ENCODE data around the gene TNNT2. TPM values are rescaled to one million over a fixed set of nuclear protein-coding genes. Genes with fewer than 3 reads are reported as not detected.

TNNT2 gene
- 89.2 TPM for total RNA-seq

GRCh38 chr1:201377611-201378092 lies at the start of gene TNNT2:
TSS of gene TNNT2 (minus strand) at chr1:201377680. CDS start at chr1:201373254, 4,426 bp downstream.
- Histone ChIP-seq H3K9ac (ENCODE audit: low read depth in 1 of 3, low read length in 3 of 3) (no peak within 1 kb of the TSS), H3K4me1 (ENCODE audit: control insufficient read depth in 3 of 3, insufficient read depth in 3 of 3, low read length in 3 of 3) (peaks cover 3 to 21% (median 5%) of the 10 kb centered on the region in 3 donors), H3K4me3 (ENCODE audit: low read length in 3 of 3) (no peak within 1 kb of the TSS), H3K36me3 (ENCODE audit: control insufficient read depth in 3 of 3, insufficient read depth in 3 of 3, low read length in 3 of 3) (no peaks in the 10 kb centered on the region), H3K27me3 (ENCODE audit: control insufficient read depth in 3 of 3, insufficient read depth in 3 of 3, low read length in 3 of 3) (peaks cover 0 to 6% (median 0%) of the 10 kb centered on the region in 3 donors), H3K9me3 (ENCODE audit: control insufficient read depth in 3 of 3, low read length in 3 of 3) (no peaks in the 10 kb centered on the region), H3K27ac (ENCODE audit: low read depth, low read length) (no peak within 1 kb of the TSS)

GRCh38 chr1:201426479-201427310 lies 49.2 kb upstream of the TNNT2 start:
- Histone ChIP-seq H3K27ac (ENCODE audit: low read depth, low read length) (peak overlapping the region; percentile 97), H3K36me3 (ENCODE audit: control insufficient read depth in 3 of 3, insufficient read depth in 3 of 3, low read length in 3 of 3) (no peaks in the 10 kb centered on the region), H3K4me1 (ENCODE audit: control insufficient read depth in 3 of 3, insufficient read depth in 3 of 3, low read length in 3 of 3) (peaks cover 52 to 77% (median 73%) of the 10 kb centered on the region in 3 donors), H3K9me3 (ENCODE audit: control insufficient read depth in 3 of 3, low read length in 3 of 3) (no peaks in the 10 kb centered on the region), H3K27me3 (ENCODE audit: control insufficient read depth in 3 of 3, insufficient read depth in 3 of 3, low read length in 3 of 3) (no peaks in the 10 kb centered on the region), H3K9ac (ENCODE audit: low read depth in 1 of 3, low read length in 3 of 3) (peak overlapping the region; percentile 73 to 85 (median 76)), H3K4me3 (ENCODE audit: low read length in 3 of 3) (peak overlapping the region in 2 of 3 donors; percentile 31 to 41)

- no peaks in the 10 kb centered on the region for H3K9me3 ChIP-seq (ENCODE audit: control insufficient read depth in 3 of 3, low read length in 3 of 3)
- peak overlapping the region in 1 of 3 donors; percentile 100 for H3K9ac ChIP-seq (ENCODE audit: low read depth in 1 of 3, low read length in 3 of 3)
- peaks cover 0 to 20% (median 0%) of the 10 kb centered on the region in 3 donors for H3K36me3 ChIP-seq (ENCODE audit: control insufficient read depth in 3 of 3, insufficient read depth in 3 of 3, low read length in 3 of 3)
- H3K27ac ChIP-seq (ENCODE audit: low read depth, low read length), result peak overlapping the region; percentile 97
- H3K27me3 ChIP-seq (ENCODE audit: control insufficient read depth in 3 of 3, insufficient read depth in 3 of 3, low read length in 3 of 3), result no peaks in the 10 kb centered on the region
- no peak overlapping the region for H3K4me3 ChIP-seq (ENCODE audit: low read length in 3 of 3)
- peaks cover 59 to 74% (median 62%) of the 10 kb centered on the region in 3 donors for H3K4me1 ChIP-seq (ENCODE audit: control insufficient read depth in 3 of 3, insufficient read depth in 3 of 3, low read length in 3 of 3)
Observed at GRCh38 chr1:201424146-201424545, 46.7 kb upstream of the TNNT2 start.

- H3K9me3 ChIP-seq (ENCODE audit: control insufficient read depth in 3 of 3, low read length in 3 of 3), result no peaks in the 10 kb centered on the region
- peaks cover 58 to 74% (median 63%) of the 10 kb centered on the region in 3 donors for H3K4me1 ChIP-seq (ENCODE audit: control insufficient read depth in 3 of 3, insufficient read depth in 3 of 3, low read length in 3 of 3)
- H3K27ac ChIP-seq (ENCODE audit: low read depth, low read length), result peak overlapping the region; percentile 97
- H3K4me3 ChIP-seq (ENCODE audit: low read length in 3 of 3), result peak overlapping the region in 1 of 3 donors; percentile 41
- H3K36me3 ChIP-seq (ENCODE audit: control insufficient read depth in 3 of 3, insufficient read depth in 3 of 3, low read length in 3 of 3), result peaks cover 0 to 24% (median 0%) of the 10 kb centered on the region in 3 donors
- peak overlapping the region in 2 of 3 donors; percentile 75 to 100 for H3K9ac ChIP-seq (ENCODE audit: low read depth in 1 of 3, low read length in 3 of 3)
- no peaks in the 10 kb centered on the region for H3K27me3 ChIP-seq (ENCODE audit: control insufficient read depth in 3 of 3, insufficient read depth in 3 of 3, low read length in 3 of 3)
Observed at GRCh38 chr1:201423655-201424054, 46.2 kb upstream of the TNNT2 start.

GRCh38 chr1:201422436-201423030 lies 45.1 kb upstream of the TNNT2 start:
- H3K4me3 ChIP-seq (ENCODE audit: low read length in 3 of 3), result peak overlapping the region in 2 of 3 donors; percentile 26 to 74
- no peaks in the 10 kb centered on the region for H3K9me3 ChIP-seq (ENCODE audit: control insufficient read depth in 3 of 3, low read length in 3 of 3)
- H3K9ac ChIP-seq (ENCODE audit: low read depth in 1 of 3, low read length in 3 of 3), result peak overlapping the region; percentile 75 to 100 (median 87)
- peaks cover 0 to 29% (median 0%) of the 10 kb centered on the region in 3 donors for H3K36me3 ChIP-seq (ENCODE audit: control insufficient read depth in 3 of 3, insufficient read depth in 3 of 3, low read length in 3 of 3)
- H3K27ac ChIP-seq (ENCODE audit: low read depth, low read length), result peak overlapping the region; percentile 97
- no peaks in the 10 kb centered on the region for H3K27me3 ChIP-seq (ENCODE audit: control insufficient read depth in 3 of 3, insufficient read depth in 3 of 3, low read length in 3 of 3)
- peaks cover 55 to 73% (median 62%) of the 10 kb centered on the region in 3 donors for H3K4me1 ChIP-seq (ENCODE audit: control insufficient read depth in 3 of 3, insufficient read depth in 3 of 3, low read length in 3 of 3)

GRCh38 chr1:201422026-201422425 lies 44.5 kb upstream of the TNNT2 start:
- peak overlapping the region; percentile 97 for H3K27ac ChIP-seq (ENCODE audit: low read depth, low read length)
- H3K4me3 ChIP-seq (ENCODE audit: low read length in 3 of 3), result peak overlapping the region; percentile 26 to 74 (median 55)
- peaks cover 54 to 73% (median 57%) of the 10 kb centered on the region in 3 donors for H3K4me1 ChIP-seq (ENCODE audit: control insufficient read depth in 3 of 3, insufficient read depth in 3 of 3, low read length in 3 of 3)
- H3K27me3 ChIP-seq (ENCODE audit: control insufficient read depth in 3 of 3, insufficient read depth in 3 of 3, low read length in 3 of 3), result no peaks in the 10 kb centered on the region
- peak overlapping the region; percentile 75 to 100 (median 87) for H3K9ac ChIP-seq (ENCODE audit: low read depth in 1 of 3, low read length in 3 of 3)
- peaks cover 0 to 34% (median 0%) of the 10 kb centered on the region in 3 donors for H3K36me3 ChIP-seq (ENCODE audit: control insufficient read depth in 3 of 3, insufficient read depth in 3 of 3, low read length in 3 of 3)
- no peaks in the 10 kb centered on the region for H3K9me3 ChIP-seq (ENCODE audit: control insufficient read depth in 3 of 3, low read length in 3 of 3)

- Histone ChIP-seq H3K27ac (ENCODE audit: low read depth, low read length) (peak overlapping the region; percentile 97), H3K4me1 (ENCODE audit: control insufficient read depth in 3 of 3, insufficient read depth in 3 of 3, low read length in 3 of 3) (peaks cover 55 to 73% (median 58%) of the 10 kb centered on the region in 3 donors), H3K9me3 (ENCODE audit: control insufficient read depth in 3 of 3, low read length in 3 of 3) (no peaks in the 10 kb centered on the region), H3K27me3 (ENCODE audit: control insufficient read depth in 3 of 3, insufficient read depth in 3 of 3, low read length in 3 of 3) (no peaks in the 10 kb centered on the region), H3K4me3 (ENCODE audit: low read length in 3 of 3) (peak overlapping the region; percentile 69 to 95 (median 79)), H3K9ac (ENCODE audit: low read depth in 1 of 3, low read length in 3 of 3) (peak overlapping the region; percentile 87 to 100 (median 92)), H3K36me3 (ENCODE audit: control insufficient read depth in 3 of 3, insufficient read depth in 3 of 3, low read length in 3 of 3) (peaks cover 0 to 44% (median 7%) of the 10 kb centered on the region in 3 donors)
Observed at GRCh38 chr1:201421041-201421440, 43.6 kb upstream of the TNNT2 start.

GRCh38 chr1:201420608-201421002 lies 43.1 kb upstream of the TNNT2 start:
- peaks cover 54 to 73% (median 55%) of the 10 kb centered on the region in 3 donors for H3K4me1 ChIP-seq (ENCODE audit: control insufficient read depth in 3 of 3, insufficient read depth in 3 of 3, low read length in 3 of 3)
- H3K4me3 ChIP-seq (ENCODE audit: low read length in 3 of 3), result peak overlapping the region; percentile 69 to 95 (median 79)
- no peaks in the 10 kb centered on the region for H3K9me3 ChIP-seq (ENCODE audit: control insufficient read depth in 3 of 3, low read length in 3 of 3)
- H3K27me3 ChIP-seq (ENCODE audit: control insufficient read depth in 3 of 3, insufficient read depth in 3 of 3, low read length in 3 of 3), result no peaks in the 10 kb centered on the region
- peaks cover 3 to 48% (median 11%) of the 10 kb centered on the region in 3 donors for H3K36me3 ChIP-seq (ENCODE audit: control insufficient read depth in 3 of 3, insufficient read depth in 3 of 3, low read length in 3 of 3)
- peak overlapping the region; percentile 97 for H3K27ac ChIP-seq (ENCODE audit: low read depth, low read length)
- H3K9ac ChIP-seq (ENCODE audit: low read depth in 1 of 3, low read length in 3 of 3), result peak overlapping the region; percentile 87 to 100 (median 92)

- no peaks in the 10 kb centered on the region for H3K27me3 ChIP-seq (ENCODE audit: control insufficient read depth in 3 of 3, insufficient read depth in 3 of 3, low read length in 3 of 3)
- peak overlapping the region; percentile 73 to 95 (median 79) for H3K4me3 ChIP-seq (ENCODE audit: low read length in 3 of 3)
- H3K27ac ChIP-seq (ENCODE audit: low read depth, low read length), result peak overlapping the region; percentile 97
- peaks cover 52 to 73% (median 55%) of the 10 kb centered on the region in 3 donors for H3K4me1 ChIP-seq (ENCODE audit: control insufficient read depth in 3 of 3, insufficient read depth in 3 of 3, low read length in 3 of 3)
- peak overlapping the region; percentile 87 to 100 (median 92) for H3K9ac ChIP-seq (ENCODE audit: low read depth in 1 of 3, low read length in 3 of 3)
- H3K36me3 ChIP-seq (ENCODE audit: control insufficient read depth in 3 of 3, insufficient read depth in 3 of 3, low read length in 3 of 3), result peaks cover 9 to 54% (median 11%) of the 10 kb centered on the region in 3 donors
- H3K9me3 ChIP-seq (ENCODE audit: control insufficient read depth in 3 of 3, low read length in 3 of 3), result no peaks in the 10 kb centered on the region
Observed at GRCh38 chr1:201419746-201420607, 42.5 kb upstream of the TNNT2 start.
